ENCODE measurements around the gene RPL41. TPM values are rescaled to one million over a fixed set of nuclear protein-coding genes. Genes with fewer than 3 reads are reported as not detected.

The RPL41 gene
- total RNA-seq, 1 experiment from 2014 or later = 4,637 TPM

DNA sequence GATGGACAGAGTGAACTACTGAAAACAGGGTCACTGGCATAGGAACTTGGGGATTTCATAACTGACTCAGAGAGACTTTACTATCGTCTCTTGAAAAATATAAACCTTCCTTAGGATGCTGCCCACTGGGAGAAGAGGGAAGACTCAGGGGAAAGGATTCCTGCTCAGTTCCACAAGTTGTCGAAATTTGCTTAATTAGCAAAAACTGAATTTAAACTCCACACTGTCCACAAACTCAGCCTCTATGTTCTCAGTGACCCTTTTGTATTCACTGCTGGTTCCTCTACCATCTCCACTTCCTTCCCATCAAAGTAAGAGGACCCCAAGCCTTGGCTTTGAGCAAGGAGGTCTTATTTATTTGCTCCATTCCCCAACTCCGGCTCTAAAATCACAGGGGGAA is 28.8 kb downstream of the RPL41 start:
- no peak overlapping the region for H3K14ac ChIP-seq (ENCODE audit: insufficient read depth, low read length)
- no peaks in the 10 kb centered on the region for H3K79me2 ChIP-seq (ENCODE audit: insufficient read depth, low read length)
- DNase-seq = no peak
- TF ChIP-seq, protein P1, sequence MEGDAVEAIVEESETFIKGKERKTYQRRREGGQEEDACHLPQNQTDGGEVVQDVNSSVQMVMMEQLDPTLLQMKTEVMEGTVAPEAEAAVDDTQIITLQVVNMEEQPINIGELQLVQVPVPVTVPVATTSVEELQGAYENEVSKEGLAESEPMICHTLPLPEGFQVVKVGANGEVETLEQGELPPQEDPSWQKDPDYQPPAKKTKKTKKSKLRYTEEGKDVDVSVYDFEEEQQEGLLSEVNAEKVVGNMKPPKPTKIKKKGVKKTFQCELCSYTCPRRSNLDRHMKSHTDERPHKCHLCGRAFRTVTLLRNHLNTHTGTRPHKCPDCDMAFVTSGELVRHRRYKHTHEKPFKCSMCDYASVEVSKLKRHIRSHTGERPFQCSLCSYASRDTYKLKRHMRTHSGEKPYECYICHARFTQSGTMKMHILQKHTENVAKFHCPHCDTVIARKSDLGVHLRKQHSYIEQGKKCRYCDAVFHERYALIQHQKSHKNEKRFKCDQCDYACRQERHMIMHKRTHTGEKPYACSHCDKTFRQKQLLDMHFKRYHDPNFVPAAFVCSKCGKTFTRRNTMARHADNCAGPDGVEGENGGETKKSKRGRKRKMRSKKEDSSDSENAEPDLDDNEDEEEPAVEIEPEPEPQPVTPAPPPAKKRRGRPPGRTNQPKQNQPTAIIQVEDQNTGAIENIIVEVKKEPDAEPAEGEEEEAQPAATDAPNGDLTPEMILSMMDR (conservative IDR thresholded peaks at IDR 0.05) = no peak
- H3K23ac ChIP-seq (ENCODE audit: insufficient read length, low read depth, low read length) = no peak overlapping the region
- no peak overlapping the region for H2BK20ac ChIP-seq (ENCODE audit: low read depth, low read length, poor library complexity, severe bottlenecking)
- H3K23me2 ChIP-seq (ENCODE audit: insufficient read length, low read depth, low read length, poor library complexity, severe bottlenecking) = no peaks in the 10 kb centered on the region
- no peak overlapping the region for H3K27ac ChIP-seq (ENCODE audit: insufficient read length, low read depth, low read length)
- H4K8ac ChIP-seq (replicated peaks; ENCODE audit: insufficient read length, low read depth, low read length) = no peak overlapping the region
- H4K91ac ChIP-seq (ENCODE audit: insufficient read length, low read depth, low read length) = no peak overlapping the region
- Mint-ChIP-seq H3K27me3 (ENCODE audit: low read depth) (no peaks in the 10 kb centered on the region), H3K36me3 (ENCODE audit: insufficient read depth in 1 of 3, low read depth in 3 of 3) (peaks cover 27 to 56% (median 56%) of the 10 kb centered on the region in 3 experiments), H3K27ac (no peak overlapping the region), H3K9me3 (no peaks in the 10 kb centered on the region; a peak in 2 of 5 replicates), H3K4me1 (no peaks in the 10 kb centered on the region), H3K4me3 (no peak overlapping the region)
- H3K27me3 ChIP-seq (ENCODE audit: insufficient read depth, low read length) = no peaks in the 10 kb centered on the region
- H3K9me3 ChIP-seq (ENCODE audit: control insufficient read depth, low read depth, low read length) = no peaks in the 10 kb centered on the region
- no peak overlapping the region for H3K9ac ChIP-seq (ENCODE audit: extremely low read depth, insufficient read length, low read length)
- no peaks in the 10 kb centered on the region for H4K20me1 ChIP-seq (ENCODE audit: control insufficient read depth, insufficient read depth, insufficient read length)
- no peaks in the 10 kb centered on the region for H3K79me1 ChIP-seq (ENCODE audit: insufficient read depth, low read depth, low read length, poor library complexity, severe bottlenecking)
- no peak overlapping the region for H2BK15ac ChIP-seq (ENCODE audit: low read depth, low read length)
- H2AFZ ChIP-seq (ENCODE audit: low read length) = no peak overlapping the region
- H3K4me1 ChIP-seq (ENCODE audit: insufficient read depth, low read length) = no peaks in the 10 kb centered on the region
- no CpG with 5 or more reads among the region's 3 CpGs for WGBS (ENCODE audit: extremely low coverage, insufficient read length, low lambda C conversion rate)
- H3K56ac ChIP-seq (ENCODE audit: insufficient read length, low read depth, low read length) = no peak overlapping the region
- no peak overlapping the region for H2AK5ac ChIP-seq (ENCODE audit: insufficient read length, low read length)
- H3T11ph ChIP-seq (ENCODE audit: low read length) = no peak overlapping the region
- H3K4ac ChIP-seq (ENCODE audit: low read depth, low read length) = no peak overlapping the region
- H4K5ac ChIP-seq (ENCODE audit: insufficient read length, low read depth, low read length) = no peak overlapping the region
- H3K18ac ChIP-seq (ENCODE audit: insufficient read length, low read depth, low read length) = no peak overlapping the region
- no peak overlapping the region for H2BK5ac ChIP-seq (ENCODE audit: insufficient read length, low read length)
- H2BK12ac ChIP-seq (ENCODE audit: insufficient read length, low read depth, low read length) = no peak overlapping the region
- H3K4me2 ChIP-seq (ENCODE audit: insufficient read depth, insufficient read length, low read length) = no peak overlapping the region
- no peak overlapping the region for H2BK120ac ChIP-seq (ENCODE audit: low read depth, low read length, poor library complexity, severe bottlenecking)
